KBM-7 (cell line): ENCODE measurements around the gene SLC41A2.
A peak's percentile ranks its signal among the peaks of the same experiment; 100 is the strongest.
"Not testable (repeated sequence)": the region's sequence is repeated elsewhere in the genome, so short reads cannot be mapped to it uniquely, and the experiment has no call there.

Experiments
- DNase-seq: peaks from one replicate; pipeline ENCODE4 v3.0.0-alpha.2; 2015
- in situ Hi-C: fragments of 300-500 bp; cut with MboI; formaldehyde crosslinking; loops from 2 replicates; pipeline ENCODE4 v1.14.3; 2020; ENCODE audit warnings: low sequenced_read_pairs, low pct_unique_long_range_greater_than_20kb, mixed read lengths

The SLC41A2 gene, protein sequence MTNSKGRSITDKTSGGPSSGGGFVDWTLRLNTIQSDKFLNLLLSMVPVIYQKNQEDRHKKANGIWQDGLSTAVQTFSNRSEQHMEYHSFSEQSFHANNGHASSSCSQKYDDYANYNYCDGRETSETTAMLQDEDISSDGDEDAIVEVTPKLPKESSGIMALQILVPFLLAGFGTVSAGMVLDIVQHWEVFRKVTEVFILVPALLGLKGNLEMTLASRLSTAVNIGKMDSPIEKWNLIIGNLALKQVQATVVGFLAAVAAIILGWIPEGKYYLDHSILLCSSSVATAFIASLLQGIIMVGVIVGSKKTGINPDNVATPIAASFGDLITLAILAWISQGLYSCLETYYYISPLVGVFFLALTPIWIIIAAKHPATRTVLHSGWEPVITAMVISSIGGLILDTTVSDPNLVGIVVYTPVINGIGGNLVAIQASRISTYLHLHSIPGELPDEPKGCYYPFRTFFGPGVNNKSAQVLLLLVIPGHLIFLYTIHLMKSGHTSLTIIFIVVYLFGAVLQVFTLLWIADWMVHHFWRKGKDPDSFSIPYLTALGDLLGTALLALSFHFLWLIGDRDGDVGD

DNA sequence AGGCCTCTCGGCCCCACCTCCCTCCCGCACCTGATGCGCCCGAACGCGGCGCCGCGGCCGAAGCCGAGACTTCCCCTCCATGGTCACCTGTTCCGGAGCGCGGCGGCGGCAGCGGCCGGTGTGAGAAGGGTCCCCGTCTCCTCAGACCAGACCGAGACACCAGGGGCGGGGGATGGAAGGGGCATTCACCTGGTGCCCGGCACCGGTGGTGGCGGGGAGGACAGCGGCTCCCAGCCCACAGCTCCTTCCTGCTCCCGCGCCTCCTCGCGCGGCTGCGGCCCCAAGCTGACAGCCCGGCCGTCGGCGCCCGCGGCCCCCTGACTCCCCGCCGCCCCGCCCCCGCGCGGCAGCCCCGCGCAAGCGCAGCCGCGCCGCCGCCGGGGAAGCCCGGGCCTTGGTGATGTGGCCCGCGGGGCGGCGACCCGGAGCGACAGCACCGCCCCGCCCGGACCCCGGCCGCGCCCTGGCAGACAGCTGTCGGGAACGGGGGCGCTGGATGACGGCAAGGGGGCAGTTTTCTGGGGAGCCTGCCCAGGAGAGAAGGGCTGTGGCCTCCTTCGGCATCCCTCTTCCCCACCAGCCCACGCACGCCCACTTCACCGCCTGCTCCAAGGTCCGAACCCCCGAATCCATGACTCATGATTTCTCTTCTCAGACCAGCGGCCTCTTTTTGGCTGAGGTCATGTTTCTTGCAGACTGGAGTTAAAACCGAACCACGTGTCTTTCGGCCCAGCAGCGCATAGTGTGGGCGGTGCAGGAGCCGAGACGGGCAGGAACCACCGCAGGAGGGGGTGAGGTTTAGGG, at the start of gene SLC41A2:
Gene SLC41A2 (minus strand): TSS at position 290 of the 804 bp plus-strand sequence. CDS start 29,763 bp downstream, outside the sequence.
- in situ Hi-C loops, result no loop called here
- DNase-seq, result peak; percentile 59

DNA sequence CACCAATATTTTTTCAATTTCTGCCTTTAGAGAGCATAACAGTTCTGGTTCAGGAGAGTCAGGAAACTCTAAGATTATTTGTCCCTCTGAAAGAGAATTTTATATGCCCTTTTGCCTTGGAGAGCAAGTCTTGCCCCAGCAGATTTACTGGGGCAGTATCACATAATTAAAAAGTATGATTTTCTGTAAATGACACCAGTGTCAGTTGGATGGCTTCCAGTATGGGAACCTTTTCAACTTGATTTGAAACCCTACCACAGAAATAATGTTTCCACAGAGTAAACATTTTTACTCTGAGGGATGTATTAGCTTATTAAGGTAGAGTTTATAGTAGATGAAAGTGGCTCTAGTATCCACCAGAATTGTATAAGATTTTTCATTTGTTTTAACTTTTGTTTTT, 43.4 kb upstream of the SLC41A2 start:
- DNase-seq, result no peak
- in situ Hi-C loops, result no loop called here

DNA sequence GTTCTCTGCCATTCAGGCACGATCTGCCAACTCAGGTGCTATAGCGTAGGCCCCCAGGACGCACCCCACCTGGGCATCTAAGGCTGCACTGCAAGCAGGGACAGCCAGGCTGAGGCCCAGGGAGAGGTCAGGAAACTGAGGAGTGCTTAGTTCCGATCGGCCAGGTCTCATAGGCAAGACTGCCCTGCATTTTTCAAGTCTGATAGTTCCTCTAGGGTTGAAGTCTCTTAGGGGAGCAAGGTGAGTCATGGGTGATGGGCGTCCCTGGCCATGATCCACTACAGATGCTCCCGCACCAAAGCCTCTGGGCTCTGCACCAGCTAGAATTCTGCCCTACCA, 41.2 kb upstream of the SLC41A2 start:
- in situ Hi-C loops, result no loop called here
- no peak for DNase-seq

DNA sequence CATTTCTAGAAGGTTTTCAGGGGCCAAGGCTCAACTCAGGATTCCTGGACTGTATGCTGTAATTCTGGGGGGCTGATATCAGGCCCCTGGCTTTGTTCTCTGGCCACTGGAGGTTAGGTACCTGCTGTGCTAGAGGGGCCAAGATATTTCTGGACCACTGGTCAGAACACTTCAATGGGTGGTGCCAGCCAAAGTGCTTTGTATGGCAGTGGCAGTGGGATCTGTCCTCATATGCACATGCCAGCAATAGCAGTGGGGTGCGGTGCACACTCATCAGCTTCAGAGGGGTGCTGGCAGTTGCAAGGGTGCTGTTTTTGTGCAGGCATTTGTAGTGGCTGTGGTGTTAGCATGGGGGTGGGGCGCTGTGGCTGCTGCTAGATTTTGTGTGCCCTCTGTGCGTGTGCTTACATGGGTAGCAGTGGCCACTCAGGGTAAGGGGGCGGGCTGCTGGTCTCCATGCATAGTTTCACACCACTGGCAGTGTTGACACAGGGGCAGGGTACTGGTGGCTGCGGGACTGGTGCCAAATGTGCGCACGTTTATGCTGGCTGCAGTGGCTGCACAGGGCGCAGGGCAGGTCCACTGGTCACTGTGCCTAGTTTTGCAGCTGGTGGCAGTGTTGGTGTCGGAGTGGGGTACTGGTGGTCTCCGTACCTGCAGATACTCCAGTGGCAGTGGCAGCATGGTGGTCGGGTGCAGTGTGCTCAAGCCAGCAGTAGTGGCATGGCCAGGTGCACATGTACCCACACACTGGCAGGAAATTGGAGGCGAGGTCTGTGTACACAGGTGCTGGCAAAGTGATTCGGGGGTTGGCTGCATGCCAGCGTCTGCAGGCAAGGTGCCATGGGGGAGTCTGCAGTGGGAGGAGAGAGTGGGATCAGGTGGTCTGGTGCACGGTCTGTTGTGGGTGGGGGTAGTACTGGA, 40.6 kb upstream of the SLC41A2 start:
- DNase-seq, result no peak
- in situ Hi-C loops, result no loop called here

DNA sequence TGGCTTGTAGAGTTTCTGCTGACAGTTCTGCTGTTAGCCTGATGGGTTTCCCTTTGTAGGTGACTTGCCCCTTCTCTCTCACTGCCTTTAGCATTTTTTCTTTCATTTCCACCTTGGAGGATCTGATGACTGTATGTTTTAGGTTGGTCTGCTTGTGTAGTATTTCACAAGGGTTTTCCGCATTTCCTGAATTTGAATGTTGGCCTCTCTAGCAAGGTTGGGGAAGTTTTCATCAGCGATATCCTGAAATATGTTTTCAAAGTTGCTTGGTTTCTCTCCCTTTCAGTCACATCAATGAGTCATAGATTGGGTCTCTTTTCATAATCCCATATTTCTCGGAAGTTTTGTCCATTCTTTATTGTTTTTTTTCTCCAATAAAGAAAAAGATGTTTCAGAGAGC, 39.5 kb upstream of the SLC41A2 start:
- no peak for DNase-seq
- in situ Hi-C loops, result no loop called here

DNA sequence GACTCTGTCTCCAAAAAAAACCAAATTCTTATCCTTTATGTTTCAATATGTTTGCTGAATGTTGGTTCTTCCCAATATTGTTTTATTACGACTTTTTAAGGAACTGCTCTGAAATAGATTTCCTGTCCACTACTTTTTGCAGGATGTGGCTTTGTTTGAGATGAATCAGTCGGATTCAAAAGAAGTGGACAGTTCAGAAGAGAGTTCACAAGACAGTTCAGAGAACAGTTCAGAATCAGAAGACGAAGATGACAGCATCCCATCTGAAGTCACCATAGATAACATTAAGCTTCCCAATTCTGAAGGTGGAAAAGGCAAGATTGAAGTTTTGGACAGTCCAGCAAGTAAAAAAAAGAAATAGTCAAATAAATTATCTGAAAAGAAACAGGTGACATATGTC, 36.2 kb upstream of the SLC41A2 start:
- no peak for DNase-seq
- in situ Hi-C loops, result no loop called here

DNA sequence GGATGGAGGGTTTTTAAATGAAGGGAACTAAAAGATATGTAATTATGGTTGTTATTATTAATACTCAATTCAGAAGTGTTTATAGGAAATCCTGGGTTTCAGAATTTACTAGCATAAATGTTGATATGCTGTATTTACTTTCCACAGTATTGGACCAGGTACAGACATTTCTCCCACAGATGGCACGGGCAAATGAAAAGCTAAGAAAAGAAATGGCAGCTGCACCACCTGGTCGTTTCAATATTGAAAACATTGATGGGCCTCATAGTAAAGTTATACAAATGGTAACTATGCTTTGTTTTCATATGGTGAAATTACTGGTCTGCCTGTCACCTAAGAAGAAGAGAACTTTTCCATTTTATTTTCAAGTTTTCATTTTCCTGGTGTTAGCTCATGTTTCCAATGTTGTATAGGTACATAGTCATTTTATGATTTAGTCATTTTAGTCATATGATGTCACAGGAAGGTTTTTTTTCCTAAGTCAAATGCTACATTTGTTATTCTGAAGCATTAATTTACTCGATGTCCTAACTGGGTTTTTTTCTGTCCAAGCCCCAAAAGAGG, 33.6 kb upstream of the SLC41A2 start:
- DNase-seq, result no peak
- in situ Hi-C loops, result no loop called here

DNA sequence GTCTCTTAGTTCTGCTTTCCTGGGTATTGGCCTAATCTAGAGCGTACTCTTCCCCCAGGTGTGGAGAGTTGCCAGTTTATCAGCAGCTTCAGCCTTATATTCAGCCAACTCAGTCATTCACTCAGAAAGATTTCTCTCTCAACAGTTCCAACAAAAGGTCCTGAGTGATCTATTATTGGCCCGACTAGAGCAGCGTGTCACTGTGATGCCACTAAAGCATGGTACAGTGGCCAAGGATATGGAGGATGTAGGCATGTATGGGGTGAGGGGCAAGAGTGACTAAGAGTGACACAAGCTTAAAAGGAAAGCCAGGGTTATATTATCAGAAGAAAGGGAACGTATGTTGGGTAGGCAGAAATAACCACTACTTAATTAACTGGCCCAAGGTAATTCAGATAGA, 32.9 kb upstream of the SLC41A2 start:
- in situ Hi-C loops, result no loop called here
- DNase-seq, result no peak

DNA sequence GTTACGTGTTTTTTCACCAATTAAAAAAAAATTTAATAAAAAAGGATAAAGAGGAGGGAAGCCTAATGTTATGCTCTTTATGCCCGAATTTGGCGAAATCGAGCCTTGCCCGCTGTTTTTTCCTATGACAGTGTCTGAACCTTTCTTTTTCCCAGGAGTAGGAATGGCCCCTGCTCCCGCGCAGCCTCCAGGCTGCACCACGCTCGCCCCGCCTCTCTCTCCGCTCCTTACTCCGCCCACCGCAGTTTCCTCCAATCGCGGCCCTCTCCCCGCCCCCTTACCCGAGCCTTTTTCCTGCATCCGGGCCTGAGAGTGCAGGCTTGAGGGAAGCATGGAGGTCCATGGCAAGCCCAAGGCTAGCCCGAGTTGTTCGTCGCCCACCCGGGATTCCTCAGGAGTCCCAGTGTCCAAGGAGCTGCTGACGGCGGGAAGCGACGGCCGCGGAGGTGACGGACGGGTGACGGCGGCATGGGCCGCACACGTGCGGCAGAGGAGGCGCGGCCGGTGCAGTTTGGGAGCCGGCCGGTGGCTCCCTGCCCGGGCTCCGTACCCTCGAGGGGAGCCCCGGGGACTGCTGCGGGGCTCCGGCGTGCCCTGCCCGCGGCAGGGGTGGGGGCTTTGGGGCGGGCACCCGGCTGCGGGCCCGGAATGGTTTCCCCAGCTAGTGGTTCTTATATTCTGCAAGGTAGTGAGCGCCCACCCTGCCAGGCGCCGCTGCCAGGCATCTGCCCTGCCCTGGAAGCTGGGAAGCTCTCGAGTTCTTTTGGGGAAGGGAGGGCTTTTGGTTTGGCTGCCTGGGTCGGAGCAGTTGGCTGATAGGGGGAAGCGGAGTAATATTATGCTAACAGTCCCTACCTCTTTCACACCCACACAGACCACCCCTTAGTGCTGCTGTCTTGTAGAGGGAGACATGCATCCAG, 28.2 kb upstream of the SLC41A2 start, which contains the start of gene NOPCHAP1:
Gene NOPCHAP1 (plus strand): TSS at position 295 of the 920 bp plus-strand sequence. CDS start 37 bp downstream, at position 332.
- in situ Hi-C loops, result no loop called here
- peak; percentile 94 for DNase-seq

DNA sequence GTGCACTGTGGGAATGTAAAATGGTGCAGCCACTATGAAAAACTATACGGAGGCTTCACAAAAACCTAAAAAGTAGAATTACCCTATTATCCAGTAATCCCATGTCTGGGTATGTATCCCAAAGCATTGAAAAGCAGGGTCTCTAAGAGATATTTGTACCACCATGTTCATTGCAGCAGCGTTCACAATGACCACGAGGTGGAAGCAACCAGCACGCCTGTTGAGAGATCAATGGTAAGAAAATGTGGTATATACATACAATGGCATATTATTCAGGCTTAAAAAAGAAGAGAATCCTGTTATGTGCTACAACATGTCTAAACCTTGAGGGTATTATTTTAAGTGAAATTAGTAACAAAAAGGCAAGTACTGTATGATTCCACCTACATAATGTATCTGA, 27.1 kb upstream of the SLC41A2 start:
- DNase-seq, result no peak
- in situ Hi-C loops, result no loop called here

DNA sequence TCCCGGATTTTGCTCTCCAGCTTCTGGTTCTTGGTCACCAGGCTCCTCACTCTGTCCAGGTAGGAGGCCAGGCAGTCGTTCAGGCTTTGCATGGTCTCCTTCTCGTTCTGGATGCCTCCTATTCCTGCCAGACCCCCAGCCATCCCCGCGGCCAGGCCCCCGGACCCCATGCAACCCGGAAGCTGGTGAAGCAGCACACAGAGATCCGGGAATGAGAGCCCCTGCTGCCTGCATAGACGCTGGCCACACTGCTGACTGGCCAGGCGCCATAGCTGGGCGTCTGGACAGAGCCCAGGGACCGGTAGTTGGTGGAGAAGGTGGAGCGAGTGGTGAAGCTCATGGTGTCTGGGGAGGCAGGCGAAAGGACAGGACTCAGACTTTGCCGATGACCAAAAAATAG, 19.6 kb upstream of the SLC41A2 start:
- DNase-seq, in situ Hi-C loops: not testable (repeated sequence)

DNA sequence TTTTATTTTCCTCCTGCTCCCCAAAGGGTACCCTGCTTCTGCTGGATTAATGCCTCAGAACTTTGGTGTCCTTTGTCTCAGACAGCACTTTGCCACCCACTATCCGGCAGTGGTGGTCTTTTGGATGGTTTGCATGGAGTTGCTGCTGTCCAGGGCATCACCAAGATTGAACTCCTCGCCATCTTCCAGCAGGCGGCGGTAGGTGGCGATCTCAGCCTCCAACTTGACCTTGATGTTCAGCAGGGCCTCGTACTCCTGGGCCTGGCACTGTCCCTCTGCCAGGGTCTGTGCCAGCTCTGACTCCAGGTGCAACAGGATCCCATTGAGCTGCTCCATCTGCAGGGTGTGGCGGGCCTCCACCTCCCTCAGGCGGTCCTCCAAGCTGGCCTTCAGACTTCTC, 18.6 kb upstream of the SLC41A2 start:
- in situ Hi-C loops, result no loop called here
- no peak for DNase-seq

DNA sequence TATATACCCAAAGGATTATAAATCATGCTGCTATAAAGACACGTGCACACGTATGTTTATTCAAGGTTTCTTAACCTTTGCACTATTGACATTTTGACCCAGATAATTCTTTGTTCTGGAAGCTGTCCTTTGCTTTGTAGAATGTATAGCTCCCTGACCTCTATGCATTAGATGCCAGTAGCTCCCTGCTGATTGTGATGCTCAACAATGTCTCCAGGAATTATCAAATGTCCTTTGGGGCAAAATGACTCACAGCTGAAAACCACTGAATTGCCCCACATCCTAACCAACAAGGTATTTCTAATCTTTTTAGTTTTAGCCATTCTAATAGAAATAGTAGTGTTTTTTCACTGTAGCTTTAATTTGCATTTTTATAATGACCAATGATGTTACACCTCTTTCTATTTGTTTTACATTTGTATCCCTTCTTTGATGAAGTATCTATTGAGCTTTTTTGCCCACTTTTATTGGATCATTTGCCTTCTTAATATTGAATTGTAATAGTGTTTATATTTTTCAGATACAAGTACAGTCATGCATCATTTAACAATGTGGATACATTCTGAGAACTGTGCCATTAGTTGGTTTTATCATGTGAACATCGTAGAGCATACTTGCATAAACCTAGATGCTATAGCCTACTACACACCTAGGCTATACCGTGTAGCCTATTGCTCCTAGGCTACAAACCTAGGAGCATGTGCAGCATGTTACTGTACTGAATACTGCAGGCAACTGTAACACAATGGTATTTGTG, 17.7 kb upstream of the SLC41A2 start:
- DNase-seq, result no peak
- in situ Hi-C loops, result no loop called here

DNA sequence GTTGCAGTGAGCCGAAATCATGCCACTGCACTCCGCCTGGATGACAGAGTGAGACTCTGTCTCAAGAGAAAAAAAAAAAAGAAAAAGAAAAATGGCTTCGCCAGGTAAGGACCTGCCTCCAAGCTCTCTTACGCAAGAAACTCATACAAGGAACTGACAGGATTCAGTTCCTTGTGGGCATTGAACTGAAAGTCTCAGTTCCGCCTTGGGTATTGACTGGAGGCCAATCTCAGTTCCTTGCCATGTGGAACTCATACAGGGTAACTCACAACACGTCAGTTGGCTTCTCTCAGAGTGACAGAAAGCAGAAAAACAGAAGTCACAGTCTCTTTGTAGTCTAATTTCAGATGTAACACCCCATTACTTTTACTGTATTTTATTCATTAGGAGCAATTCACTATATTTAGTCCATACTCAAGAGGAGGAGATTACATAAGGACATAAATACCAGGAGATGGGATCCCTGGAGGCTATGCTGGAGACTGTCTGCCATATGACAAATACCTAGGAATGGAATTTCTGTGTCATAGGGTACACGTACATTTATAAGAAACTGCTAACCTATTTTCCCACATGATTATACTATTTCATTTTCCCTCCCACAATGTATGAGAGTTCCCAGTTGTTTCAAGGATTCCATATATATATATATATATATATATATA, 16.7 kb upstream of the SLC41A2 start:
- in situ Hi-C loops, result no loop called here

DNA sequence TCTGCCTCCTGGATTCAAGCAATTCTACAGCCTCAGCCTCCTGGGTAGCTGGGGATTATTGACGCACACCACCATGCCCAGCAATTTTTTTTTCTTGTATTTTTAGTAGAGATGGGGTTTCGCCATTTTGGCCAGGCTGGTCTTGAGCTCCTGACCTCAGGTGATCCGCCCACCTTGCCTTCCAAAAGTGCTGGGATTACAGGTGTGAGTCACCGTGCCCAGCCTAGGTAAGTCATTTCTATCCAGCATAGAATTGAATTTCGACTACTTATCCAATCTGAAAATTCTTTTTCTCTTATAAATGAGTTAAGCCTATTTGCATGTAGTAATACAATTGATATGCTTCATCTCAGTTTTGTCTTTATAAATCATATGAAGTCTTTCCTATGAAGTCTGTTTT, 15.2 kb upstream of the SLC41A2 start:
- in situ Hi-C loops, result no loop called here
- no peak for DNase-seq

More for the DNA sequence above, 16.7 kb upstream of the SLC41A2 start:
- no peak for DNase-seq

DNA sequence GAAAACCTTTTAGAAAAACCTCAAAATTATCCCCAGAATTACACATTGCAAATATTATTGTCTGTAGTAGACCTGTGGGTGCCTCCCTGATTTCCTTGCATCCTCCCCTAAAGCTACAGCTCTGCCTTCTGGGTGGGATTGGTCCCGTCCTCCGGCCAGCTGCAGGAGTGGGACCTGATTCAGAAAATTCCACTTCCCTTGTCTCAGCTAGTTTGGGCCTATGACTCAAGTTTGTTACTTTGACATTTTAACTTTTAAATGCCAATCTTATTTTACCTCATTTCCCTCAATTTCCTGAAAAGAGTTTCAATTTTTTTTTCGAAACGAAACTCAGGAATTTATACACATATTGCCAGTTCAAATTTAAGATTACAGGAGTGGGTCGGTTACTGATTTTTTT, 13.2 kb upstream of the SLC41A2 start:
- in situ Hi-C loops, result no loop called here
- DNase-seq, result no peak

DNA sequence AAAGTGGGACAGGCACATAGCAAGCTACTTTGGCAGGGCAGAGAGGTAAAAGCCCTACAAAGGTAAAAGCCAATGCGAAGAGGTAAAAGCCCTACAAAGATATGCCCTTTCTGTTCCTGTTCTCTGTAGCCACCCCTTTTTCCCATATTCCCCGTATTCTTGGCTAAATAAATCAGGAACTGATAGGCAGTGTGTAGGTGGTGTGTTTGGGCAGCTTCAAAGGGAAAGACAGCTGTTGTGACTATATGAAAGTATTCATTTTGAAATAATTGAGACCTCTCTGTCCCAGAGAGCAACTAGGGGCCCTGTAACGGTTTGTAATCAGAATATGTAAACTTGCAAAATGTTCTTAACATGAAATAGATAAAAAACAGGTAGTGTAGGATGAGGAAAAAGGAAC, 11.3 kb upstream of the SLC41A2 start:
- DNase-seq, result no peak
- in situ Hi-C loops, result no loop called here
